A172 (cell line): ENCODE measurements around the gene ARID1A. TPM values are rescaled to one million over a fixed set of nuclear protein-coding genes. Genes with fewer than 3 reads are reported as not detected.
"Not testable (repeated sequence)": the region's sequence is repeated elsewhere in the genome, so short reads cannot be mapped to it uniquely, and the experiment has no call there.

Experiments used
- DNase-seq: peaks from one replicate; pipeline ENCODE4 v3.0.0-alpha.2; 2015; ENCODE audit warnings: low spot score
- total RNA-seq: library from RNA; depleted of rRNA; stranded (reverse); fragments of >200 nt; shearing (Covaris generic); gene quantifications from 2 replicates; pipeline ENCODE4 v1.2.3, GENCODE V29; 2014

ARID1A gene
- total RNA-seq, 1 experiment from 2014 or later: 9.8 TPM

DNA sequence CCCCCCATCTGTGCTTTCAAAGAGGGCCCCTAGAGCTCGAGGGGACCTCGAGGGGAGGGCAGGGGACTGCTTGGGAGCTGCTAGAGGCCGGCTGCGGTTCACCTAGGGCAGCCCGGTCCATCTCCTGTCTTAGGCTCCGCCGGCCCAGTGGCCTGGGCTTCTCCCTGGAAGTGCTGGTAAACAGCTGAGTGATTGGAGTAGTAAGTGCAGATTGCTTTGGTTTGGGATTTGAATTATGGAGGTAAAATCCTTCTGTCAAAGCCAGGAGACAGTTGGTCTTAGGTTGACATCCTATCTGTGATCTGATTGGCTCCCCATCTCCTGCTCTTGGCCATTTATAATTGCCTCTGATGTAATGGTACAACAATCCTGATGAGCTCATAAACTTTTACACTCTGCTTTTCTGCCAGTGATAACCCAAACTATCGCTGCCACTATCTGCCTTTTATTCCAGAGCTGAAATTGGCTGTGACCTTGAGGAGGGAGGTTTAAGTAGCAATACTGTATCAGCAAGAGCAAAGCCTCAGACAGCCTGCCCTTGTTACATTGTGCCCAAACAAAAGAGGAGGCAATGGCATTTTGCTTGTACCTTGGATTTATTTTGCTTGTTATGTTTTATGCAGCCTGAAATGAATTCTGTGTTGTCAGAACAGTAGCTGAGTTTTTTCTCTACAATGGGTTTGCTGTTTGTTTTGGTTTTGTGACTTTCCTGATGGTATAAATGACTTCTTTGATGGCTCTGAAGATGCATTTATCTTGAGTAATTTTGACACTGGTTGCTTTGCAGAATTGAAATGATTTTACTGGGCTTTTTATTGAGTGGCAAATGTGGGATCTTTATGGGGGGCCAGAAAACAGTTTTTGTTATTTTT is 2.4 kb downstream of the ARID1A start:
- DNase-seq: peak; percentile 92

DNA sequence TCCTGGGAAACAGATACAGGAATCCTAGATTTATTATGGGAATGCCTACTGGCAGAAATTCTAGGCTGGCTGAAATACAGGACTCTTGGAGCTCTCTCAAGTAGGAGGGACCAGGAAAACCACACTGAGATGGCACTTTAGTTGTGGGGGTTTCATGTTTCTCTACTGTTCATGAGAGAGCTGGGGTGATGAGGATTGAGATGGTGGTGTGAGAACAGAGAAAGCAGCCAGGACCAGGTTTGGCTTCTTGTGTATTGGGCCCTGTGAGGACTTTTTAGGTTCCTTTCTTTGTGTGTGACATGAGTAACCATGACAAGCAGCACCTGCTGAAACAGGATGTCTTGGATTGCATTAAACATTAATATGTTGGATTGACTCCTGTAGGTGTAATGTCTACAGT is 4.9 kb downstream of the ARID1A start:
- no peak for DNase-seq

DNA sequence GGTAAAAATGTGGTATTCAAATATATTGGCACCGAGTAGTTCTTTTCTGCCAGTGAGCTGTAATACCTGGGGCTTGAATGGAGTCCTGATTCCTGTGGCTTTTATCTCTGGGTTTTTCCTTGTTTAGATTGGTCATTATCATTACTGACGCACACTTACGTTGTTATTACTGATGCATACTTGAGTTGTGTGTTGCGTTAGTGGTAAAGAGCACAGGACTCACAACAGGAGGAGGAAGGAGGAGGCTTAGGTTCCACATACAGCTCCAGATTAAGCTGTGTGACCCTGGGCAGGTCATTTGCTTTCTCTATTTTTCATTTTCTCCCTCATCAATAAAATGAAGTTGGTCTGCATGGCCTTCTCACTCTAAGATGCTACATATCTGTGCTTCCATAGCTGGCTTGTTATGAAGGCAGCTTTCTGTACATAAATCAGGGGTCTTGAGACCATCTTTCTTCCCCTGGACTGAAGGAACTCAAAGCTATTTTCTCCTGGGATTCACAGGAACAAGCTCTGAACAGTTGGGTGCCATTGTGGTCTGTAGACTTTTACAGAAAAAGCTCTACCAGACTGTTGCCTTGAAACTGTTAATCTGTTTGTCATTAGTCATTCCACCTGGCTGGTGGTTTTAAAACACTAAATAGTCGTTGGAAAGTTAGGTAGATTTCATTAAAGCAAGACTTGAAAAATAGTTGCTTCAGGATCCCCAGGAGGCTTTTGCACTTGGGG is 5.6 kb downstream of the ARID1A start:
- DNase-seq: no peak

DNA sequence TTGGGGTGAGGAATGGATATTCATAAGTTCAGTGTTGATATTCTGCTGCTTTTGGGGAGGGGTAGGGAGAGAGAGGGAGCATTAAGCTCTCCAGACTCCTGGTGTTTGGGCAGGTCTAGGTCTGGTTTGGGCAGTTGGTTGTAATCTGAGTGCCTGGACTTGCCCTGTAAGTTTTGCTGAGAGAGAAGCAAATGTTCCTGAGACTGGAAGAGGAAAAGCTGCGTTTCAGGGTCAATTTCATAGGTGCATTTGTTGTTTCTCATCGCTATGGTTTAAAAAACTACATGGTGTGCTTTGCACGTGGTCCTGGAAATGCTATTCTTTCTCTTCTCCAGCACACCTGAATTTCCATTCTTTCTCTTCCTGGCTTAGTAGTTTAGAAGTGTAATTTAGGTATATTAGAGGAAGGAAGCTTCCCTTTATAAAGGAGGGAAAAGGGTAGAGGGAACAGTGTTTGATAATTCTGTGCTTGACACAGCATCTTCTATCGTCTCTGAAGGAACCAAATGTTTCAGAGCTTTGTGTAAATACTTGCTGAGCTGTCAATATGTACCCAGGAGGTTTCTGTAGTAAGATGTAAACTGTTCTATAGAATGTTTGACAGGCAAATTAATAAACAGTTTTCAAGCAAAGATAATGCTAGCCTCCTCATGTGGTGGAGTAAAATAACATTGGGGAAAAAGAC is 6.3 kb downstream of the ARID1A start:
- DNase-seq: no peak

DNA sequence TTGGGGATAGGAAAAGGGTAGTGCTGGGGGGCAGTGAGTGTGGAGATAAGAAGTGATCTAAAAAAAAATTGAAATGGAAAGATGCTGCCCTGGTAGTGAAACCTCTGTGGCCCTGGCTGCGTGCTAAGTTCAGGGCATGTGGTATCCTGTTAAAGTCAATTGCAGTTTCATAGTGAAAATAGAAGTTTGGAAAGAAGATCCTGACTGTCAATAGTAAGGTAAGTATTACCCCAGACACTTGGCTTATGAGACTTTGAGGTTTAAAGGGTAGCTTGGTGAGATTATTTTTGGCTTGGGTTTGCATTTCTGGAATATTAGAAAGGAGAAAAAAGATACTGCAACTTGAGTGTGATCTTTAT is 6.8 kb downstream of the ARID1A start:
- no peak for DNase-seq

DNA sequence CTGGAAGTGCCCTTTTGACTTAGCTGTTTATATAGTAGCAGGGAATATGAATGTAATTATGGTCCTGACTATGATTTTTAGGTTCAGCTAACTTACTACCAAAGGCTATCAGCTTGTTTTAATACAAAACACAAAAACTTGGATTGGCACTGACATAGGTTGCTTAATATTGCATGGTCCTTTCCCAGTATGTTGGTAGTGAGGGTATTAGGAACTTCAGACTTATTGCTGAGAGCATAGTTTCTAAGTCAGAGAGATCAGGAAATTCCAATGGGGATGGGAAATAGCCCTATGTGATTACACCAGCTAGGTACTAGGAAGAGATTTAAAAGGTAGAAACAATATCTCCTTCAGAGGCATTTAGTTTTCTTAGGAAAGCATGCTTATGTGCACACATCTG is 7.7 kb downstream of the ARID1A start:
- DNase-seq: no peak

DNA sequence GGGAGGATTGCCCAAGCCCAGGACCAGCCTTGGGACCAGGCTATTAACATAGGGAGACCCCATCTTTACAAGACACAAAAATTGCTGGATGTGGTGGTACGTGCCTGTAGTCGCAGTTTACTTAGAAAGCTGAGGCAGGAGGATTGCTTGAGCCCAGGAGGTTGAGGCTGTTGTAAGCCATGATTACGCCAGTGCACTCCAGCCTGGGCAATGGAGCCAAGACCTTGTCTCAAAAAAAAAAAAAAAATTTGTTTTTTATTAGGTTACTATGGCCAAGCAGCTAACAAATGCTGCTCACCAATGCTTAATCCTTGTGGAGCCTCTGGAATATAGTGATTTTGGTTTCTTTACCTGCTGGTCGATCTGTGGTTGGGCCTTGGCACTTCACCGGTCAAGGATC is 8.8 kb downstream of the ARID1A start:
- DNase-seq: no peak

DNA sequence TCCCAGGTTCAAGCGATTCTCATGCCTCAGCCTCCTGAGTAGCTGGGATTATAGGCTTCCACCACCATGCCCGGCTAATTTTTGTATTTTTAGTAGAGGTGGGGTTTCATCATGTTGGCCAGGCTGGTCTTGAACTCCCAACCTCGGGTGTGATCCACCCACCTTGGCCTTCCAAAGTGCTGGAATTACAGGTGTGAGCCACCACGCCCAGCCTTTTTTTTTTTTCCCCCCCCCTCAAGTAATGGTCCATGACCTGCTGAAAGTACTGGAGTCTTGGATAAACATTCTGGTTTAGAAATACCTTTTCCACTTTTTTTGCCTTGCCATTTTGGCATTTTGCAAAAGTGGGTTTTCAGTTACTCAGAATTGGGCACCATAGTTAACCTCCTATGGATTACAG is 9.4 kb downstream of the ARID1A start:
- DNase-seq: not testable (repeated sequence)

DNA sequence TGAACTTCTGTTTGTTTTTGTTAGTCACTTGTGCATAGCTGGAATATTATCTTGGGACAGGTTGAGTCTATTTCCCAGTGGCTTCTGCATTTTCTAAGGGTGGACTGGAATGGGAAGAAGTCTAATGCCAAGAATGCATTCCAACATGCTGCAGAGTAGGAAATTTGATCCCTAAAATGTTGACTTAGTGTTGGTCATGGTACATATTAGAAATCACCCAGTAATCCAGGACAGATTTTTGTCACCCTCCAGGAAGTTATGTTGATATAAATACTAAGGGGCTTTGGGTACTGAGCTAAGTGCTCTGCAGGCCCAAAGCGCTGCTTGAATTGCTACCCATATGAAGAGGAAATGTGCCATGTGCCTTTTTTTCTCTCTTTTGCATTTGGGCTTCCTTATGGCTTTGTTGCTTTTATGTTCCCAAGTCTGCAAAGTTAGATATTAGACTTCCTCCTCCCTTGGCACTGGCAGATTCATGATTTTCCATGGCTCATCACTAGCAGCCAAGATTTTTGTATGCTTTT is 10.0 kb downstream of the ARID1A start:
- peak; percentile 62 for DNase-seq

DNA sequence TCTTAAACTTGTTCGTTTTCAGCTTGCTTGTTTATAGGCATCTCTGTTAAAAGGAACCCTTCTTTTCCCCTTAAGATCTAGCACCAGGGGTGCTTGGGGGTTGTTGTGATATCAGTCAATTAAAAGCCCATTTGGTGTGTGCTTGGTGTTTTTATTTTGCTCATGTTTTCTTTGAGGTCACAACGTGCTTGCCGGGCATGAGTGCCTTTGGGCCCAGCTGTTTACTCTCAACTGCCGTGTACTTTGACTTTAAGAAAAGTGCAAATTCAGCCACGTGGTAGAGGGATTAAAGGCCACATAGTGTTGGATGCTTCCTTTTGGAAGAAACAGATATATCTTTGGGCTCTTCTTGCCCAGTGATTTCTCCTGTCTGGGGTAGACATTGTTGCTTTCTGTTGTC is 10.5 kb downstream of the ARID1A start:
- DNase-seq: no peak

DNA sequence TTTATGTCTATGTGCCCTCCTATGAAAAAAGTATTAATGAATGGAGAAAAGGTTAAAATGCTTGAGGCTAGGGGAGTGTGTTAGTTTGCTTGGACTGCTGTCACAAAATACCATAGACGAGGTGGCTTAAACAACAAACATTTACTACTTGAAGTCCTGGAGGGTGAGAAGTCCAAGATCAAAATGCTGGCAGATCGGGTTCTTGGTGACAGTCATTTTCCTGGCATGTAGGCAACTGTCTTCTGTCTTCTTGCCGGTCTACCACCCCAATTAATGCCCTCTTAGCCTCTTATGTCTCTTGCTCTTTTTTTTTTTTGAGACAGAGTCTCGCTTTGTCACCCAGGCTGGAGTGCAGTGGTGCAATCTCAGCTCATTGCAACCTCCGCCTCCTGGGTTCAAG is 15.0 kb downstream of the ARID1A start:
- no peak for DNase-seq

DNA sequence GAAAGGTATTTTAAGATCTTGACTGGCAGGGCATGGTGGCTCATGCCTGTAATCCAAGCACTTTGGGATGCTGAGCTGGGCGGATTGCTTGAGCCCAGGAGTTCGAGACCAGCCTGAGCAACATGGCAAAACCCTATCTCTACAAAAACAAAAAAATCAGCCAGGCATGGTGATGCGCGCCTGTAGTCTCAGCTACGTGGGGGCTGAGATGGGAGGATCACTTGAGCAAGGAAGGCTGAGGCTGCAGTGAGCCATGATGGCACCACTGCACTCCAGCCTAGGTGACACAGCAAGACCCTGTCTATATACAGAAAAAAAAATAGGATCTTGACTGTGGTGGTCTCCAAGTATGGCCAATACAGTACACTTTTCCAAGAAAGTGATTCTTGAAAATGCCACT is 16.0 kb downstream of the ARID1A start:
- DNase-seq: no peak

DNA sequence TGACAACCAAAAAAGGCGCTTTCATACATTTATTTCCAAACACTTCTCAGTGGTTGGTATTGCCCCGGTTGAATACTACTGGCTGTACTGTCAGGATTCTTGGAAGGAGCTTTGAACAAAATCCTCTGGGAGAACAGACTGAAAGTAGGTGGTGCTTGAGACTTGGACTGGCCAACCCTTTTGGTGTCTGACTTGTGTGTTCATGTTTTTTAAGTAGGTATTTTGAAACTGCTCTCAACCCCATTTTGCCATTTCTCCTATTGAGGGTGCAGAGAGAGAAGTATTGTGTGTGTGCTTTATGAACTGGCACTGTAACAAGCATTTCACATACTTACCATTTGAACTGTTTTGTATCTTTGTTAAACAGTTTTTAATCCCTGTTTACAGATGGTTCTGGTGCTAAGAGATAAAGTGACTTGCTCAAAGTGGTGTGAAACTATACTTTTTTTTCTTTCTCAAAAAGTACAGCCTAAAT is 21.2 kb downstream of the ARID1A start:
- no peak for DNase-seq

DNA sequence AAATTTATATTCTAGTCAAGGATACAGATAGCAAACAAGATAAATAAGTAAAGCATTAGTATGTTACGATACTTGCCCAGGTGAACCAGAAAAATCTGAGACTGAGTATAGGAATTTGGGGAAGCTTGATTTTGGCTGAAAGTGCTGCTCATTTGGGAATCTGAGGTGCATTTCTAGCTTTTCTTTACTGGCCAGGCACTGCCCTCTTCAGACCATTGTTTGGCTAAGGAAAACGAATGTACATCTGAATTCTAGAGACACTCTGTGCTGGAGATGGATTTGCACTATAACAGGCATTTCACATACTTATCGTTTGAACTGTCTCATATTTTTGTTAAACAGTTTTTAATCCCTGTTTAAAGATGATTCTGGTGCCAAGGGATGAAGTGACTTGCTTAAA is 23.4 kb downstream of the ARID1A start:
- no peak for DNase-seq

DNA sequence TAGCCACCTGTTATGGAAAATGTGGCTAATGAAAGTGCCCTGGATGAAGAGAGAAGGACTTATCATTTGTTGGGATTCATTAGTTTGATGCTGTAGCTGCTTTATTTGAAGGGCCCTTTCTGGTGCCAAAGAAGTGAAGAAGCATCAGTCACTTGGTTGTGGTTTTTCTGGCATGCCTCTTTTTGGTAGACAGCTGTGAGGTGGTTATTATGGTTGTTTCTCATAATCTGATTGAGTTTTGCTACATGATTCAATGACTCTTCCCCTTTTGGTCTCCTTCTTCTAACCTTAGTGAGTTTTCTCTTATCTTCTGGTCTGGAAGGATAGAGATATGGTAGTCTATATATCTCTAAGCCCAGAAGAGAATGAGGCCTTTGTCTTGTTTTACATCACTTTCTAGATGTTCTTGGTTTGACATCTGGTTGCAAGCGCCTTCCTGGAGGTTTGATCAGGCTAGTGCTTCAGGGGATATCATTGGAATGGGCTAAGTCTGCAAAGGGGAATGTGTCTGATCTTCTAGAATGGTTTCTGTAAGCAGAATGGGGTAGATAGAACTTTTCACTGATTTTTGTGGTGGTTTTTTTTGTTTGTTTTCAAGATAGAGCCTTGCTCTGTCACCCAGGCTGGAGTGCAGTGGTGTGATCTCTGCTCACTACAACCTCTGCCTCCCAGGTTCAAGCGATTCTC is 26.0 kb downstream of the ARID1A start:
- DNase-seq: no peak

DNA sequence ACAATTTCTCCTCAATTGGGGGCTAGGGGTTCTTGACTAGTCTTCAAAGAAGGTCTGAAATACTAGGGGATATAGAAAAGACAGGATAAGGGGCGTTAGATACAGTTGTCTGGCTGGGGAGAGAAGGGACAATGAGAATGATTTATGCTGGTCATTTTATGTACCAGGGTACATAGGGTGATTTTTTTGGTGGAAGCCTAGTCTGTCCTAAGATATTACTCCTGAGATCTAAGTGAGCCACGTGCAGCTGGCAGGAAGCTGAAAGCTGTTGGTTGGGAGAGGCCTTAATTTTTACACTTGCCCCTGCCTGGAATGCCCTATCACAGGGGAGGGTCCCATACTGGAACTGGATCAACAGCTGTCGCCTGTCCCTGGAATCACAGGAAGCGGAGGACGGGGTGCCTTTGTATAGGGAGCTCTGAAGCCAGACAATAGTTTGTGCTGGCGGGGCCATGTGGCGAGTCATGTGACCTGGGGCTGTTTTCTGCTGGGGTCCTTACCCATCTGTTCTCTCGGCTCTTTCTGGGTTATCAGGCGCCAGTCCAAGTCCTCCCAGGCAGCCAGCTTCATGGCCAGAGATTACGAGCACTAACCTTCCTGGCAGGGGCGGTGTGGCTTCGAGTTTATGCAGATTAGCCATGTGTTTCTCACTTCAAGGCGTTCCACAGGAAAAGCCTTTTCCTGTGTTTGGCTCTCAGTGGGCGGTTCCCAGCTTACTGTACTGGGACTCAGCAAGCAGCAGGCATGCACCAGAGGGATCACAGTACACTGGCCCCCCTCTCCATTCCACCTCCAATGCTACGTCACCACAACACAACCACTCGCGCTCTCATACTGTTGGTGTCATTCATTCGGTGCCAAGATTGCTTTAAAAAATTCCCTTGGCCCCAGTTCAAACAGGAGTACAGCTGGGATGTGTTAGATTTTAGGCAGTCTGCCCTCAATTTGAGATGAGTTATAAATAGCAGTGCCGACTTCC is 27.5 kb downstream of the ARID1A start:
- DNase-seq: peak; percentile 85

DNA sequence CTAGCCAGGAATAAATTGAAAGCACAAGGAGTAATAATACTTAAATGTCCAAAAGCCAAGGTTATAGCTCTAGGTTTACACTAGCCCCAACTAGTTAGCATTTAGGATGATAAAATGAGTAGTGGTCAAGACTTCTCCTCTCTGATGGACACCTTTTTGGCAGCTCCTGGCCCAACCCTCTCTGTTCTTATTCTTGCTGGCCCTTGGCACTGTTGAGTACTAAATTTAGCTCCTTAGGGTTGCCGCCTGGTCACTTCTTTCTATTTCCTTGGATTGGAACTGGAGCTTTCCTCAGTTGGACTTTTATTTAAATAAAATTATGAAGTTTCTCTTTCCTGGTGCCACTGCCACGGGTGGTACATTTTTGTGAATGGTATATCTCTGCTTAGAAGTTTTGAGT is 28.3 kb downstream of the ARID1A start:
- no peak for DNase-seq

DNA sequence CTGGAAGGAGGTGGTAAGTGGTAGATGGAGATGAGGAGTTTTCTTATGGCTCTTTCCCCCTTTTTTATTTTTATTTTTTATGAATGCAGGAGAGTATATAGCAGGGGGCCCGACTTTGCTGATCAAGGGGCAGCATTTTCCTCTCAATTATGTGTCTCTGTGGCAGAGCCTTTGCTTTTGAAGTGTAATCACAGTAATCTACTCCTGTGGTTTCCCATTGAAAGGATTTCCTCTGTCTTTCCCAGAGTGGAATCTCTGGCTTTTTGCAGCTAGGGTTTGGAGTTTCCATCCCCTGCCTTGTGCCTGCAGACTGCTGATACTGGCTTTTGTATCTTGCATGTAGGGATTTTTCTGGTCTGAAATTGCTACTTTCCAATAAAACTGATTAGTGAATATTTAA is 29.1 kb downstream of the ARID1A start:
- no peak for DNase-seq

DNA sequence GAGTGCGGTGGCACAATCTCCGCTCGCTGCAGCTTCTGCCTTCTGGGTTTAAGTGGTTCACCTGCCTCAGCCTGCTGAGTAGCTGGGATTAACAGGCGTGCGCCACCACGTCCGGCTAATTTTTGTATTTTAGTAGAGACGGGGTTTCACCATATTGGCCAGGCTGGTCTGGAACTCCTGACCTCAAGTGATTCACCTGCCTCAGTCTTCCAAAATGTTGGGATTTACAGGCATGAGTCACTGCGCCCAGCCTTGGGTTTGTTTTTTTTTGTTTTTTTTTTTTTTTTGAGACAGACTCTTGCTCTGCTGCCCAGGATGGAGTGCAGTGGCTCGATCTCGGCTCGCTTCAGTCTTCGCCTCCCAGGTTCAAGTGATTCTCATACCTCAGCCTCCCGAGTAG is 30.1 kb downstream of the ARID1A start:
- peak; percentile 16 for DNase-seq

DNA sequence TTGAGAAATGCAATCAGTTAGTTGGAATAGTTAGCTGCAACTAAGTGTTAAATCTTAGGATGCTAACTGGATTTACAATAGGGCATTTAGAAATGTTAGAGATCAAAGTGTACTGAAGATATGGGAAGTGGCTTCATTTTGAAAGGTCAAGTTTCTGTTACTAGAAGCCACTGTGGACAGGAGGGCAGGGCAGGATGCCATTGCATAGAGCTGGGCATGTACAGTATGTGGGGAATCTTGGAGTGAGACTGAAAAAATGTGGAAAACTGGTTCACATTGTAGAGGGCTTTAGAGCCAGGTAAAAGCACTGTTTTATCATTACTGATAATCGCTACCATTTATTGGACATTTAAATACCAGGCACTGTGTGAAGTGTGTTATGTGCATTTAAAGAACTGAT is 31.0 kb downstream of the ARID1A start:
- DNase-seq: no peak

DNA sequence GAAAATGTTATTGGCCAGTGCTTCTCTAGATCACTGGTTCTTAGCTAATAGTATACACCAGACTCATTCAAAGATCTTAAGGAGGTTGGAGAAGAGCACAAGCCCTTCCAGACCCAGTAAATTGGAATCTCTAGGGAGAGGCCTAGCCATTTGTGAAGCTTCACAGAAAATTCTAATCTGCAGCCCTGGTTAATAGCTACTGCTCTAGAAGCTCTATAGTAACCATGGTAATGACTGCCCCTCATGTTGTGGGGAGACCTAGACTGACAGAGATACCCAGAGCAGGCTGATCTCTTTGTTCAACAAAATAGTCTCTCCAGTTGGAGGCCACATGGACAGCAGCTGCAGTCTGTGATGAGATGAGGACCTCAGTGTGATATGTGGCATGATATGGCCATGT is 31.7 kb downstream of the ARID1A start:
- DNase-seq: no peak
